Activated CD4-positive, alpha-beta T cell treated with anti-CD3 and anti-CD28 coated beads, Interleukin-2, amount 10 ng/mL, durations not matched to agents 24 days and 14 days (primary cell): Measurements from ENCODE around the gene CDHR2. TPM values are rescaled to one million over a fixed set of nuclear protein-coding genes. Genes with fewer than 3 reads are reported as not detected.

Experiments used
- DNase-seq: peaks from one replicate; pipeline ENCODE4 v3.0.0; 2022
- H3K27ac Mint-ChIP-seq: one replicate; pipeline ENCODE4 v1.8.0; 2022; ENCODE audit warnings: mild to moderate bottlenecking, mixed read lengths
- H3K27me3 Mint-ChIP-seq: one replicate; pipeline ENCODE4 v1.8.0; 2022; ENCODE audit warnings: mixed read lengths
- H3K36me3 Mint-ChIP-seq: one replicate; pipeline ENCODE4 v1.8.0; 2022; ENCODE audit warnings: low read depth, mild to moderate bottlenecking, mixed read lengths
- H3K4me1 Mint-ChIP-seq: one replicate; pipeline ENCODE4 v1.8.0; 2021; ENCODE audit warnings: mixed read lengths
- H3K4me3 Mint-ChIP-seq: one replicate; pipeline ENCODE4 v1.8.0; 2022; ENCODE audit warnings: mild to moderate bottlenecking, moderate library complexity, mixed read lengths
- H3K9me3 Mint-ChIP-seq: one replicate; pipeline ENCODE4 v1.8.0; 2021; ENCODE audit warnings: mixed read lengths
- intact Hi-C: fragments of 100-400 bp; cut with micrococcal nuclease; formaldehyde crosslinking; loops from one replicate; pipeline ENCODE4 v1.15.1; 2023
- total RNA-seq: library from RNA; stranded (reverse); gene quantifications from 2 replicates; pipeline ENCODE4 v1.2.3, GENCODE V29; 2022

CDHR2 gene
- total RNA-seq, 1 donor from 2014 or later = 0.35 TPM

DNA sequence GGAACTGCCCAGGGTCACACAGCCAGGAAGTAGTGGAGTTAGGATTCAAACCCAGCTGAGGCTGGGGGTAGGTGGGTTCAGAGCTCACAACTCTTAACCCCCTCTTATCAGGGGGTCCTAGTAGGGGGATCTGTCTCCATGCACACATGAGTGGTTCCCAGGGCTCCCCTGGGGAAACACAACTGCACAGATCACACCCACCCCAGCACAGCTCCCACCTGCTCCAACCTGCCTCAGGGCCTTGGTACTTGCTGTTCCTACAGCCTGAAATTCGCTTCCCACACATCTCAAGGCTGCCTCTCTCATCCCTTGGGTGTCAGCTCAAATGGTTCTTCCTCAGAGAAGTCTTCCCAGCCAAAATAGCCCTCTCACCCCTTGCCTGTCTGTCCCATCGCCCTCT lies 76.4 kb downstream of the CDHR2 start:
- Mint-ChIP-seq H3K4me3 (no peak overlapping the region), H3K36me3 (no peaks in the 10 kb centered on the region), H3K9me3 (no peaks in the 10 kb centered on the region), H3K27me3 (peaks cover 68% of the 10 kb centered on the region), H3K4me1 (peaks cover 6% of the 10 kb centered on the region), H3K27ac (no peak overlapping the region)
- intact Hi-C loops = no loop called here
- no peak for DNase-seq

DNA sequence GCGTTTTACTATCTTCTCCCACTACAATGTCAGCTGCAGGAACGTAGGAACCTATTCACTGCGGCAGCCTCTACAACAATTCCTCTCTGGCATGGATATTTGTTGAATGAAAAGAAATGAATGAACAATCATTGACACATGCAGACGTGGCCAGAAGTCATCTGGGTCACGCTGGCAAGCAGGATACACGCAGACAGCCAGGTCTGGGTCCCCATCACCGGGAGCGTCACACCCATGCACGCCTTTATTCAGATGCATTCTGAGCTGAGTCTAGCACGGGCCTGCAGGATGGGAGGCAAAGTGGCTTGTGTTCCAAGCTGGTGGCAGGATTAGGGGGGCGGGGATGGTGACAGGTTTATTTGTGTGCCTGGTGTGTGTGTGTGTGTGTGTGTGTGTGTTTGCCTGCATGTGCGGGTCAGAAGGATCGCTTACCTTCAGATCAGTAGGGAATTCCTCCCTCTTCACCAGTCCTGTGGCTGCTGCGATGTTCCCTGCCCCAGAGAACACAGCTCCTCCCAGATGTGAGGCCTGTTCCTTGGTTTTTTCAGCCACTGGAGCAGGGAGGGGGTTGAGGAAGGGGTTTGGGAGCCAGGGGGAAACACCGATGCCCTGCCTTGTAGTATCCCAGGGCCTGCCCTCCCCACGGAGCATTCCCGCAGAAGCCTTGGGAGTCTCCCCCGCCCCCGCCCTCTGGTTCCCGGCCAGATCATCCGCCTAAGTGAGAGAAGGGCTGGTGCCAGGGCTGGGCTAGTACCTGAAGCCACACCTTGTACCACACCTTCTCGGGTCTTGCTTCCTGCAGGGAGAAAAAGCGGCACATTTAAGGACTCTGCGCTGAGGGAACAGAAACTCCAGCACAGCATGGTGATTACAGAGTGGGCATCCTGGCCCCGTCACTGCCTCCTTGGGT lies 77.1 kb downstream of the CDHR2 start:
- Mint-ChIP-seq H3K27ac (no peak overlapping the region), H3K9me3 (no peaks in the 10 kb centered on the region), H3K4me3 (no peak overlapping the region), H3K4me1 (peaks cover 9% of the 10 kb centered on the region), H3K36me3 (no peaks in the 10 kb centered on the region), H3K27me3 (peaks cover 71% of the 10 kb centered on the region)
- intact Hi-C loops = no loop called here
- no peak for DNase-seq

- intact Hi-C loops = no loop called here
- Mint-ChIP-seq H3K9me3 (no peaks in the 10 kb centered on the region), H3K36me3 (no peaks in the 10 kb centered on the region), H3K27me3 (peaks cover 73% of the 10 kb centered on the region), H3K4me3 (no peak overlapping the region), H3K4me1 (peaks cover 9% of the 10 kb centered on the region), H3K27ac (no peak overlapping the region)
- DNase-seq = no peak
Observed at GRCh38 chr5:176626876-176627236, 77.7 kb downstream of the CDHR2 start.

- no peak overlapping the region for H3K4me3 Mint-ChIP-seq
- H3K27me3 Mint-ChIP-seq = peaks cover 73% of the 10 kb centered on the region
- no peak overlapping the region for H3K27ac Mint-ChIP-seq
- no peaks in the 10 kb centered on the region for H3K36me3 Mint-ChIP-seq
- intact Hi-C loops = no loop called here
- DNase-seq = no peak
- peaks cover 9% of the 10 kb centered on the region for H3K4me1 Mint-ChIP-seq
- no peaks in the 10 kb centered on the region for H3K9me3 Mint-ChIP-seq
Observed at GRCh38 chr5:176627582-176627981, 78.4 kb downstream of the CDHR2 start.

GRCh38 chr5:176628406-176629228 lies 79.5 kb downstream of the CDHR2 start:
- peaks cover 9% of the 10 kb centered on the region for H3K4me1 Mint-ChIP-seq
- DNase-seq = no peak
- H3K27ac Mint-ChIP-seq = no peak overlapping the region
- peak overlapping the region; percentile 3 for H3K4me3 Mint-ChIP-seq
- H3K27me3 Mint-ChIP-seq = peaks cover 76% of the 10 kb centered on the region
- H3K36me3 Mint-ChIP-seq = no peaks in the 10 kb centered on the region
- H3K9me3 Mint-ChIP-seq = no peaks in the 10 kb centered on the region
- intact Hi-C loops = no loop called here

DNA sequence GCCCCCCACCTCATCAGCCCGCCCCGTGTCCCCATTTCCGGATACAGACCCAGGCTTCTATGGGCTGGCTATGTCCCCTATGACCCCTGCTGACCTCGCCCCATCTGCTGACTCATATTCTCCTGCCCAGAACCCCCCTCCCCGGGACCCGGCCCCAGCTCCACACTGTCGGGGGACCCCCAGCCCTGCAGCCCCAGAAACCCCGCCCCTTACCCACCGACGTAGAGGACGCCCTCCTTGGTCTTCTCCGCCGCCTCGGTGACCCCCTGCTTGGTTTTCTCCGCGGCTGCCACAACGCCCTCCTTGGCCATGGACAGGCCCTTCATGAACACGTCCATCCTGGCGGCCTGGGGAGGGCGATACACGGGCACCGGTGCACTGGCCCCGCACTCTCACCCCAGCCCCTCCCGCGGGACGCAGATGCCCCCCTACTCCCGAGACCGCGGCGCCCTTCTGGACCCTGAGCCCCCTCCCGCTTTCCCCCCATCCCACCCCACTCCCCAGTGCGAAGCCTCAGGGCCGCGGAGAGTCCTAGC lies 80.2 kb downstream of the CDHR2 start:
- Mint-ChIP-seq H3K9me3 (no peaks in the 10 kb centered on the region), H3K27ac (no peak overlapping the region), H3K4me3 (no peak overlapping the region), H3K27me3 (peaks cover 77% of the 10 kb centered on the region), H3K36me3 (no peaks in the 10 kb centered on the region), H3K4me1 (peaks cover 9% of the 10 kb centered on the region)
- intact Hi-C loops = no loop called here
- DNase-seq = no peak

DNA sequence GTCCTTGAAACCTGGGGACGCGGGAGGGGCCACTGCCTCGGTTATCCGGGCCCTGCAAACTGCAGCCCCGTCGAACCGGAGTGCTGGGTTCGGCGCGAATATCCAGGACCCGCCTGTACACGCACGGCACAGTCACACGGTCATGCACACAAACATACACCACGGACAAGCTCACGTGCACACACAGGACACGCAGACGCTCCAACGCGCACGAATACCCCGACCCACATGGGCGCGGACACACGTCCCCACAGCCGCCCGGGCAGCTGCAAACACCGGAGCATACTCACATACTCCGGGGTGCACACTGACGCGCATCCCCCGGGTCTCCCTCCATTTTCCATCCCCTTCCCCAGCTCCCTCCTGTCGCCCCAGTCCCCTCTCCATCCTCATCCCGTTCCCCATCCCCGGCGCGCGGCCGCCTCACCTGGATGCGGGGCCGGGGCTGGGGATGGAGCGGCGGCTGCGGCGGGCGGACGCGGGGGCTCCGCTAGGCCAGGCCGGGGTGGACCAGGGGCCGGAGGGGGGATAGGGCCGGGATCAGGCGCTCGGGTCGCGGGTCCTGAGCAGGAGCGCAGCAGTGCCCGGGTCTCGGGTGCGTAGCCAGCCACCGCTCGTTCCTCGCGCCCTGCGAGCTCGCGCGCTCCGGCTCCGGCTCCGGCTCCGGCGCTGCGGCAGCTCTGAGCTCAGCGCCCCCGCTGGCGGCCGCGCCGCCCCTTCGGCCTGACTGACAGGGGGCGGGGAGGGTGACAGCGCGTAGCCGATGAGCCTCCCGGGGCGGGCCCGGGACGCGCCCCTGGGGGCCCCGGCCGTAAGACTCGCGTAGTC lies 80.9 kb downstream of the CDHR2 start, which contains the start of the genes EIF4E1B and SNCB:
EIF4E1B (plus strand) TSS at position 823 of the 828 bp plus-strand sequence. CDS start 12,113 bp downstream, outside the sequence.
SNCB (minus strand) TSS at position 682 of the 828 bp plus-strand sequence. CDS start 880 bp downstream, outside the sequence.
- Mint-ChIP-seq H3K4me3 (peak within 1 kb of the TSS; percentile 51), H3K36me3 (no peaks in the 10 kb centered on the region), H3K27ac (peak within 1 kb of the TSS; percentile 53), H3K9me3 (no peaks in the 10 kb centered on the region), H3K27me3 (peaks cover 80% of the 10 kb centered on the region), H3K4me1 (peaks cover 9% of the 10 kb centered on the region)
- DNase-seq = peak; percentile 85
- intact Hi-C loops = no loop called here

GRCh38 chr5:176630681-176631222 lies 81.6 kb downstream of the CDHR2 start:
- Mint-ChIP-seq H3K4me1 (peaks cover 9% of the 10 kb centered on the region), H3K27ac (peak overlapping the region; percentile 53), H3K9me3 (no peaks in the 10 kb centered on the region), H3K27me3 (peaks cover 80% of the 10 kb centered on the region), H3K4me3 (peak overlapping the region; percentile 51), H3K36me3 (no peaks in the 10 kb centered on the region)
- intact Hi-C loops = no loop called here
- no peak for DNase-seq

DNA sequence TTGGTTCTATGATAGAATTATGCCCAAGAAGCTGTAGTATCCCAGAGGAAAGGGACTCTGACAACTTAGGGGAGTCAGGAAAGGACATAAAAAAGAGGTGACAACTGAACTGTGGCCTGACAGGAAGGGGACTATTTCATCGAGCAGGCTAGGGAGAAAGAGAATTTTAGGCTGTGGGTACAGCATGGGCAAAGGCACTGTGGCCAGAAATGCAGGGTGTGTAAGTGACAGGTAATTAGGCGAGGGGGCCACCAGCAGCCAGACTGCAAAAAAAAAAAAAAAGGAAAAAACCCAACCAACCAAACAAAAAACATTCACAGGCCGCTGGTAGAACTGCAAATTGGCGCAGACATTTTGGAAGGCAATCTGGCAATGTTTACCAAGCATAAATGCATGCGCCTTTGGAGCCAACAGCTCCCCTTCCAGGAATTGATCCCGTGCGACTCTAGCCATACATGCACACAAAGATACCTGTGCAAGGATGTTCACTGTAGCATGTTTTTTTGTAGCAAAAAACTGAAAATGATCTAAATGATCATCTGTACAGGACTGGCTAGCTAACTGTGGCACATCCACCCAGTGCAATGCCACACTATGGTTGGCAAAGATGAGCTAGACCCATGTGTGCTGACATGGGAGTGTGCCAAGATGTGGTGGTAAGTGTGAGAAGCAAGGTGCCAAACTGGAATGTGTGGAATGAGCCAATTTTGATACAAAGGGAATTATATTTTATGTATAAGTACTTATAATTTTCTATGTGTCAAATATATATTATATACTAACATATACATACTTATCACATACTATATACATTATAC lies 82.5 kb downstream of the CDHR2 start:
- intact Hi-C loops = no loop called here
- Mint-ChIP-seq H3K27me3 (peaks cover 79% of the 10 kb centered on the region), H3K4me1 (peaks cover 9% of the 10 kb centered on the region), H3K4me3 (no peak overlapping the region), H3K27ac (no peak overlapping the region), H3K9me3 (no peaks in the 10 kb centered on the region), H3K36me3 (no peaks in the 10 kb centered on the region)
- DNase-seq = no peak

- no peak for DNase-seq
- intact Hi-C loops = no loop called here
- H3K9me3 Mint-ChIP-seq = no peaks in the 10 kb centered on the region
- no peaks in the 10 kb centered on the region for H3K36me3 Mint-ChIP-seq
- no peak overlapping the region for H3K4me3 Mint-ChIP-seq
- peaks cover 9% of the 10 kb centered on the region for H3K4me1 Mint-ChIP-seq
- no peak overlapping the region for H3K27ac Mint-ChIP-seq
- H3K27me3 Mint-ChIP-seq = peaks cover 78% of the 10 kb centered on the region
Observed at GRCh38 chr5:176632745-176633144, 83.6 kb downstream of the CDHR2 start.

- peaks cover 6% of the 10 kb centered on the region for H3K4me1 Mint-ChIP-seq
- no peak overlapping the region for H3K27ac Mint-ChIP-seq
- peaks cover 75% of the 10 kb centered on the region for H3K27me3 Mint-ChIP-seq
- no peaks in the 10 kb centered on the region for H3K36me3 Mint-ChIP-seq
- H3K4me3 Mint-ChIP-seq = no peak overlapping the region
- H3K9me3 Mint-ChIP-seq = no peaks in the 10 kb centered on the region
- intact Hi-C loops = no loop called here
- DNase-seq = no peak
Observed at GRCh38 chr5:176633598-176633997, 84.5 kb downstream of the CDHR2 start.

DNA sequence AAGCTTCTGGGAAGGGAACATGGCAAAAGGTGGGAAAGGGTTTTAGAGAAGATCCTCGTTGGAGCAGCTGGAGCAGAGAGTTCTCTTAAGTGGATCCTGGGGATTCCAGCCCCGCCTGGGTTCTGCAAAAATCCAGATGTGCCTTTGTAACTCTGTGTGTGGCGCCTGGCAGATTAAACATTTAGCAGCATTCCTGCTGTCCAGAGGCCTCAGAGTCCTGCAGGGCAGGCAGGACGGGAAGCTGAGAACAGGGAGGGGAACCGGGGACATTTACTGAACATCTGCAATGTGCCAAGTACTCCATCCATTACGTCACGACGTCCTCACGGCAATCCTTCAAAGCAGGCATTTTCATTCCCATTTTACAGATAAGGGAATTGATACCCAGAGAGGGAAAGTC lies 87.3 kb downstream of the CDHR2 start:
- Mint-ChIP-seq H3K4me1 (no peaks in the 10 kb centered on the region), H3K4me3 (no peak overlapping the region), H3K27ac (no peak overlapping the region), H3K9me3 (no peaks in the 10 kb centered on the region), H3K36me3 (no peaks in the 10 kb centered on the region), H3K27me3 (peaks cover 55% of the 10 kb centered on the region)
- intact Hi-C loops = no loop called here
- no peak for DNase-seq
